ENCODE measurements around the gene CDCA4.

Gene CDCA4

DNA sequence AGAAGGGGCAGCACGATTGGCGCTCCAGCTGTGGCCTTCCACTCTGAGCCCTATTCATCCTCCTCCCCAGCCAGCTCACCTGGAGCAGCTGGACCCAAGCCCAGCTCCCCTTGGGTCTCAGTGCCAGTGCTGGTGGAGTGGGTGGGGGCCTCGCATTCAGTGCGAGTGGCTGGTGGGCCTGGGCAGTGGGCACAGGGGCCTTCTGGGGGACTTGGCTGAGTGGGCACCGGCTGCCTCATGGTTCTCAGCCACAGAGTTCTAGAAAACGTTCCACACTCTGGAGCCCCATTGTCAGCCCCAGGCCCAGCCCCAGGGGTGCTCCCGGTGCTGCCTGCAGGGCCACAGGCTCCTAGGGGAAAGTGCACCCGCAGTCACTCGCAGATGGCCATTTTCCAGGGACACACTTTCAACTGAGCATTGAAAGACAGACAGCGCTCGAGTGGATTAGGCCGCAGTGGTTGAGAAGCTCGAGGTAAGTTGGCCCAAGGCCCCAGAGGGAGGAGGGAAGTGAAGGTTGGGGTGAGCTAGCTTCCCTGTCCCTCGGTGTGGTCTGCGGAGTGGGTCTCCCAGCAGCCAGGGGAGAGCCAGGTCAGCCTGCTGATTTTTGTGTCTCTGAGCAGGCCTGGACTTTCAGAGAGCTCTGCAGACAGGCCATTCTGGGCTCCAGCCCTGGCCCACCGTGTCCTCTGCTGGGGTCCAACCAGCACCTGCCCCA is 31.5 kb downstream of the CDCA4 start:
- ATAC-seq (no peak), DNase-seq (no peak)

DNA sequence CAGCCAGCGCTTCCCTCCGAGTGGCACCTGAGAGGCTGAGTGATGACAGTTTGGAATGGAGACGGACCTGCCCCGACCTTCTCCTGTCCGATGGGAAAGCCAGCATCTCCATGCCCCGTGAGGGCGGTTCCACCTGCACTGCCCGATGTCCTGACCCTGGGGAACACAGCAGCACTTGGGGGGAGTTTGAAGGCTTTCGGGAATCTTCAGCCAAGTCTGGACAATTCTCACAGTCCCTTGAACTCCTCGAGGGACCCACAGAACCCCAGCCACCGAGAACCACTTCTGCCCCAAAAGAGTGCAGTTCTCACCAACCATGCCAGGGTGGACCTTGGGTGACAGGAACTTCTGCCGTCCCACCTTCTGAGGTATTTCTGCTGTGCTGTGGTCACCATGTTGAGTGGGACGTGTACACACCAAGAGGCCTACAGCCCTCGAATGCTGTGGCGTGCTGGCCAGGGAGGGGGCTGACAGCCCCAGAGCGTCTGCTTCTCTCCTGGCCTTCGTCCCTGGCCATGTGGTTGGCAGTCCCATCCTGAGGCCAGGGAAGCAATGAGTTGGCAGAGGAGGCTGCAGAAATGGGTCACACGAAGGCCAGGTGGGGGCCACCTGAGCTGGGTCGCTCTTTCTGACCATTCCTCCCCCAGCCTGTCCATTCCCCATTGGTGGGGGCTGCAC is 34.3 kb downstream of the CDCA4 start:
- ATAC-seq = no peak
- DNase-seq = no peak

DNA sequence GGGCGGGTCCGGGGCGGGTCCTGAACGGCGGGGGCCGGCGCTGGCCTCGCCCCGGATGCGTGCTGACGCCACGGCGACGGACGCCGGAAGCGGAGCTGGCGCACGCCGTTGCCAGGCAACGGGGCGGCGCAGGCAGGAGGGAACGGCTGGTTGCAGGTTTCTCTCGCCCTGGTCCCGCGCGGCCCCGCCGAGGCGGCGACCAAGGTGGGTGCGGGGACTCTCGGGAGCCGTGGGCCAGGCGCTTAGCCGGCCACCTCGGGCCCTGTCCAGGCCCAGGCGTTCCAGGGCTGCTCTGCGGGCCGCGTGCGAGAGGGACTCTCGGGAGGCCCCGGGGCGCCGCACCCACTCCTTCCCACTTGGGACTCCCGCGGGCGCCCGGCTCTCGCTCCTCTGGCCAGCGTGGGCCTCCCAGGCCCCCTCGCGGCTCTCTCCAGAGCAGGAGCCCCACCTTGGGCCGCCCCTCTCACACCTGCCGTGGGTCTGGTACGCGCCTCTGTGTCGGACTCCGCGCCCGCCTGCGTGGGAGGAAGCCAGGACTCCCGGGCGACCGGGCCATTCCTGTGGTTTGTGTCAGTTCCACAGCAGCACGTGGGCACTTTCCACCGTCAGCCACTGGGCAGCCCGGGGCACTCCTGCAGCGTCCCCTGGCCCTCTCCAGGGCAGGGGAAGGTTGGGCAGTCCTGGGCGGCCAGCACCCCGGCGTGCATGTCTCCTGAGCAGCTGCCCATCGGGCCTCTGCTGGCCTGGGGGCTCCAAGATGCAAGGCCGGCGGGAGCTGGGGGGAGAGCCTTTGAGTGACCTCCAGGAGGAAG is 35.0 kb downstream of the CDCA4 start, which contains the start of gene CLBA1:
Gene CLBA1, plus strand, starts transcription at position 114 of the 812 bp plus-strand sequence. Its CDS starts 644 bp downstream, at position 758.
- peak; percentile 97 for ATAC-seq
- peak; percentile 92 for DNase-seq

- DNase-seq = no peak
- ATAC-seq = no peak
Measured at GRCh38 chr14:104984056-104984894, 36.6 kb downstream of the CDCA4 start.

GRCh38 chr14:104983231-104983721 is 37.6 kb downstream of the CDCA4 start:
- ATAC-seq (no peak), DNase-seq (no peak)

DNA sequence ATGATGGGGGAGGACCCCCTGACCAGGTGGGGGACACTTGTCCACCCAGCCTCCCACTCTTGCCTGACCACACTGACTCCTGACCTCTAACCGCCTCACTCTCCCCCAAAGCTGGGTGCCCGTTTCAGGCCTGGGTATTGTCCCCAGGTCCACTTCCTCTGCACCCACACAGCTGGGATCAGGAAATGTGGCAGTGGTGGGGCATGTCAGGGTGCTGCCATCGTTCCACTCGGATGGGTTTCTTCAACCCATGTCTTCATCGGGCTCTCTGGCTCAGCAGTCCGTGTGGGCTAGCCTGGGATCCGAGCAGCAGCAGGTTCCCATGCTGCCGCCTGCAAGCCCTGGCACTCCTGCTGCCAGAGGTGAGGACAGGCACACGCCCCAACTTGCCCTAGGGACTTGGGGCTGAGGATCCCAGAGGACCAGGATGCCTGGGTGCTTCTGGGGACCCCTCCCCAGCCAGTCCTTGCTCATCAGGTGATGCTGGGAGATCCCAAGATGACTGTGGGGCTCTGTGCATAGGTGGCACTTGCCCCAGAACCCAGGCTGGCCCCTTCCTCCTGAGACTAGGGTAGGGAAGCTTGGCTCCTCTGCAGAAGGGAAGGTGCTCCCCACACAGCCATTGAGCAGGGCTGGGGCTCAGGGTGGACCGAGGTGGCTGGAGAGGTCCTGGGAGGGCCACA is 38.2 kb downstream of the CDCA4 start:
- ATAC-seq (no peak), DNase-seq (no peak)

DNA sequence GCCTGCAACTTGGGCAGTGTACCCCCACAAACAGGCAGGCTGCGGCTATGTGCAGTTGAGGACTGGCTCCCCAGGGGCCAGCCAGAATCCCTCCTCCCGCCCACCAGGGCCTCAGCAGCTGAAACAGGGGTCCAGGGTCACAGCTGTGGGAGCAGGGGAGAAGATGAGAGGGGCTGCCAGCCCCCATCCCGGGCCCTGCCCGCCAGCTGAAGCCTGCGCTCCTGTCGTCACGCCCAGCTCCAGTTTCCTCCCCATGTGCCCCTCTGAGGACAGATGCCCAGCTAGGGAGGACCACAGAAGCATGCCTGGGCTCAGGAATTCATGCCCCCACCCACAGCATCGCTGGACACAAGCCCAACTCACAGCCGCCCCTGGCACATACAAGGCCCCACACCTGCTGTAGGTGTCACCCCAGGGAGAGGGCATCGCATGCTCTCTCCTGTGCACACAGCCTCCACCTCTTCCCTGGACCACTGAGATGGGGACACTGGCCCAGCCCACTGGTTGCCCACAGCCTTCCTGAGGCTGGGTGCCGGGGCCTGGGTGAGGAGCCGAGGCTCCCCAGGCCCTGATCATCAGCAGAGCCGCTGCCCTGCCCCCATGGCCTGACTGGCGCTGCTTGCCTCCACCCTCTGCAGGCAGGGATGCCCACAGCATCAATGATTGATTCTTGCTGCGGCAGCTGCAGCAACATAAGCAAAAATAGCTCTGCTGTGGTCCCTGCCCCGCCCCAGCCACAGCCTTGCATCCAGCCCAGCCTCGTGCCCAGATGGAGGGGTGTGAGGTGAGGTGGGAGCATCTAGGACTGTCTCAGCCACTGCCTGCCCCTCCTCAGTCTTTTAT is 39.0 kb downstream of the CDCA4 start:
- no peak for DNase-seq
- no peak for ATAC-seq

DNA sequence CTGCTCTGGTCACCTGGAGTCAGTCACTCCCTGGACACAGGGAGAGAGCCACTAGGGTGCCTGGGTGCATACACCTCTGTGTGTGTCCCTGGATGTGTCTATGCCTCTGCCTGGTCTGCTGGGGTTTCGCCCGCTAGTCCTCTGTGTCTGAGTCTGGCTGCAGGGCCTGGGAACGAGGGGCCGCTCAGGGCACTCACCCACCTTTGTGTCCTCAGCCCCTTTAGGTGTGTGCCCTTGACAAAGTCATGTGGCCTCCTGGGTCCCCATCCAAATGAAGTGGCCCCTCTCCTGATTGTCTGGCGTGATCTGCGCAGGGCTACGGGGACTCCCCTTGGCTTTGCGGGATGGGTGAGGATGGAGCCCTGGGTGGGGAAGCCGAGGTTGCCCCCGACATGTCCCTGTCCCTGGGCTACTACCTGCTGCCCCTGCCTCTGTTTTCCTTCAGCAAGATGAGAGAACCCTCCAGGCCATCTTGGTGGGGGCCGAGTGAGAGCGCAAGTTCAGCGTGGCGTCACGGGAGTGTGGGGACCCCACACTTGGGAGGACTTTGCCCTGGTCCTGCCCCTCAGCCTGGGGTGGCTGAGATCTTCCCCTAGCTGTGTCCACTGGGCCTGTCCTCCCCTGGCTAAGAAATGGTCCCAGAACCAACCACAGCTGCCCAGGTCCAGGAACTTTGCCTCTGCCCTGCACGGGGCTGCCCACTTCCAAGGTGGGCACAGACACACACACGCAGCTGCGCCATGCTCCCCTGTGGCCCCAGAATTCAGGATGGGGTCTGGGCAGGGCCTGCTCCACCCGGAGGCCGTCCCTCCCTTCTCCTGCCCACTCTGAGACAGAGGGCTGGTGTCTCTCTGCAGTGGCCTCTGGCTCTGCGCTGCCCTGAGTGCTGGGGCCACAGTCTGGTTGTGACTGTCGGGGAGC is 40.0 kb downstream of the CDCA4 start:
- no peak for ATAC-seq
- no peak for DNase-seq

DNA sequence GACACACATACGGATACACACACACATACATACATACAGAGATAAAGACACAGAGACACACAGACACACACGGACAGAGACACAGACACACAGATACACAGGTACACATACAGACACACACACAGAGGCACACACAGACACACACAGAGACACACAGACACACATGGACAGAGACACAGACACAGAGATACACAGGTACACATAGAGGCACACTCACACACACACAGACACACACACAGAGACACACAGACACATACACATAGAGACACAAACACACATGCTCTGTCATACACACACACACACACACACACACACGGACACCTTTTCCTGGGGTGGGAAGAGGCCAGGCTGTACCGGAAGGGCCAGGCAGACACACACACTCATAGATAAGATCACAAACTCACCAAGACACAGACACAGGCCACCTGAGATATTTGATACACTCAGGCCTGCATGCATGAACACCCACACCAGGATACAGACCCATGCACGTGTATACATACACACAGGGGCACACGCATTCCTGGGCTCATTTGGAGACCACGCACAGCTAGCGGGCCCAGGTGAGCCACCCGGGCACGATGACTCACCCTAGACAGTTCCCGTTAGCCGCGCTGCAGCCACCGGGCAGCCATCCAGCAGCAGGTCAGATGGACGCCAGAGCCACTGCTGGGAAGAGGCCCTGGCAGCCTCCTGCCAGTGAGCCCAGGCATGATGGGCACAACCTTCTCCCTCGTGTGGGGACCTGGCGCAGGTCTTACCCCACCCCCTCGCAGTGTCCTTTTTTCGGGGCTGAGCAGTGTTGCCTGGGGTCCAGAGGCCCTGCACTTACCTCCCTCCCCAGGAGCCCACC is 40.9 kb downstream of the CDCA4 start:
- ATAC-seq (no peak), DNase-seq (no peak)

DNA sequence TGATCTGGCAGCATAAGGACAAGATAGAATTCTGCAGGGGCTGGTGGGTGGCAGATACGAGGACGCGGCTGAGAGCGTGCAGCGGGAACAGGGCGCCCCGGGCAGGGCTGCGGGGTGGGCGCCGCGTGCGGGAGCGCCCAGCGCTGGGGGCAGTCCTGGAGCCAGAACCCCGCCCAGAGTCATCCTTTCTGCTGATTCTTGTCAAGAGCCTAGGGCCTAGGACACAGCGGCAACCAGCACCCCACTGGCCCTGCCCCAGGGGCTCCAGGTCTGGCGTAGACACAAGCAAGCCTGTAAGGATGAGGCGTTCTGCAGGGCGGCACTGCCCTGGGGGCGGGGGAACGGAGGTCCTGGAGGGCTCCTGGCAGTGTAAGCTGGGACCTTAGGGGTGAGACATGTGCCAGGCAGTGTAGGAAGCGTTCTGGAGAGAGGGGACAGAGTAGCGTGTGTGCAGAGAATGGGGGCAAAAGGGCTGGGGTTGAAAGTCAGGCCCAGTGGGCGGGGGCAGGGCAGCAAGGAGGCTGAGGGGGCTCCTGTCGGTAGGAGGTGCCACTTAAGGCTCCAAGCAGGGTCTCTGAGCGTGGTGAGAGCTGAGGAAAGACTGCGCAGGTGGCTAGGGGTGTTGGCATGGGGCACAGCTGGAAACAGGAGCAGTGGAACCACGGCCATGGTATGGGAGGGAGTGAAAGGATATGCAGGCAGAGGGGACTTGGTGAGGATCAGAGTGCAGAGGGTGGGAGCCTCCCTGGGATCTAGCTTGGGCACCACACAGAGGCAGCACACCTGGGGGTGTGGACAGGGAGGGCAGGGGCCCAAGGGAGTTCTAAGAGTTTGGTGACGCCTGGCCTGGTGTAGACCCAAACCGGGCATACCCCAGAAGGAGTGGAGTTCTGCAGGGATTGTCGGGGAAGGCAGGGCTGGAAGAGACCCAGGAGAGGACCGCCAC is 41.9 kb downstream of the CDCA4 start:
- DNase-seq = no peak
- ATAC-seq = no peak

DNA sequence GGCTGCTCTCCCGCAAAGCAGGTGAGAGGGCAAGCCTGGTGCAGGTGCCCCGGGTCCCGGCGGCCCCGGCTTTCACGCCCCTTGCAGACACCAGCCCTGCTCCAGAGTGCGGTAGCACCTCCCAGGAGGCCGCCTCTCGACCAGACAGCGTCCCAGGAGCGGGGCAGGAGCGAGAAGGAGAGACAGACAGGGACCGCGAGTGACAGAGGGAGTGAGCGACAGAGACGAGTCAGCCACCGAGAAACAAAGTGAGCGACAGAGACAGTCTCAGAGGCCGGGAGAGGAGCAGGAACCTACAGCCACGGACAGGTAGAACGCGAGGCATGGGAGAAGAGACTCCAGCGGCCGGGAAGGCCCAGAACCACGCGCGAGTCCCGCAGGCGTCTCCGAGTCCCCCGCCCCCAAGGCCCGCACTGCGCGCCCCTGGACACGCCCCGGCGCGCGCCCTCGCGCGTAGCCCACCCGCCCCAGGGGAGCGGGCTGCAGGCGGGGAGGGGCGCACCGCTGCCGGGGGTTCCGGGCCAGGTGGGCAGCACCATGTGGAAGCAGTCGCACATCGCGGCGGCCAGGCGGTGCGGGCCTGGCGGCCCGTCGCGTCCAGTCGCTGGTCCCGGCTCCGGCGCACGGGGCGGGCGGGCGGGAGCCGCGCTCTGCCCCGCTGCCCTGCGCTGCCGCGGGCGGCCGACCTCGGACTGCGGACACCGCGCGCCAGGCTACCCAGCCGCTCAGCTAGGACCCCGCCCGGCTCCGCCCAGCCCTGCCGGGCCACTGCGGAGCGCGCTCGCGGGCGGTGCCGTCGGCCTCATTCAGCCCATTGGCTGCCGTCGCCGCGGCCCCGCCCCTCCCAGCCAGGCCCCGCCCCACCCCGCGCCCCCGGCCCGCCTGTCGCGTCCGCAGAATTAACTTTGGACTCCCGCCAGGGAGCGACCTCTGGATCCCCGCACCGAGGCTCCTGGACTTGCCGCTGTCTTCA is 42.9 kb downstream of the CDCA4 start, which contains the start of gene AHNAK2:
Gene AHNAK2, minus strand, starts transcription at position 694 of the 973 bp plus-strand sequence. Its CDS starts 137 bp downstream, at position 557.
- ATAC-seq (peak; percentile 71), DNase-seq (peak; percentile 70)

- DNase-seq (no peak), ATAC-seq (no peak)
Measured at GRCh38 chr14:104977008-104977680, 43.7 kb downstream of the CDCA4 start.

DNA sequence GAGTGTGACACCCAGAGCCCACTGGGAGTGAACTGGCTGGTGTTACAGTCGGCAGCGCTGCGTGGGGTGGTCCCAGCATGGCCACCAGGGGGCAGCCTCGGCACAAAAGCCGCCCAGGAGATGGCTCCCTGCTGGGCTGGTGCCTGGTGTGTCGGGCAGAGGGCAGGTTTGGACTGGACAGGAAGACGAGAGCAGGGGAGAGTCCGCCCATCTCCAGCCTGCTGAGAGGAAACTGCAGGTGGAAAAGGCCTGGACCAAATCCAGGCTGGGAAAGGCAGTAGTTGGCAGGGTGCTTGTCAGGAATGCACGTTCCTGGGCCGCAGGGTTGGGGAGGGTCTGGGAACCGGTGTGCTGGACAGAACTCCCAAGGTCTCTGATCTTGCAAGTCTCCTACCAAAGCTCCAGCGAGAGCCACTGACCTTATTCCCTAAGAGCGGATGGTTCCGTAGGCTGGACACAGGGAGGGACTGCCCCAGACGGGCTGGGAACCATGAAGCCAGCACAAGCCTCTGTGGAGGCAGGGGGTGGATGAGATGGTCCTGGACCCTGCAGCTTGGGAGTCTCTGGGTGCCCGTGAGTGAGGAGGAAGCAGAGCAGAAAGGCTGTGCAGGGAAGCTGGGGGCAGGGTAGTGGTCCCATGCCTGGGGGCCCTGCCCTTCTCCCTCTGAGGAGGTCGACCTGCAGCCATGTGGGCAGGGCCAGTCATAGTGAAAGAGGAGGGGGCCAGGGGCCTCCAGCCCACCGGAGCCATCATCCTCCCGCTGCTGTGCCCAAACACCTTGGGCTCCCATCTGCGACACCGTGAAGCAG is 44.5 kb downstream of the CDCA4 start:
- peak; percentile 92 for DNase-seq
- ATAC-seq = peak; percentile 78

Measured in stimulated activated naive CD8-positive, alpha-beta T cell treated with anti-CD3 and anti-CD28 coated beads, Interleukin-15, Interleukin-2, amounts not matched to agents 100 U/mL and 50 U/mL, for 24 hours (primary cell).